H1 (cell line): ENCODE data around the gene MEMO1. TPM values are rescaled to one million over a fixed set of nuclear protein-coding genes. Genes with fewer than 3 reads are reported as not detected.

Experiments used
- CTCF ChIA-PET: fragments of 300-600 bp; sonication (Branson Sonifier 250); formaldehyde crosslinking; loops from one replicate; lab custom pipeline; 2021; ENCODE audit not compliant: partially characterized antibody; lab: Charles Lee
- POLR2A ChIA-PET: fragments of 300-600 bp; sonication (Branson Sonifier 250); formaldehyde crosslinking; loops from one replicate; lab custom pipeline; 2021; ENCODE audit warnings: inconsistent platforms; ENCODE audit not compliant: partially characterized antibody; lab: Charles Lee
- DNase-seq, 2 experiments: peaks; one replicate each; pipeline versions ENCODE4 v3.0.0 to v3.0.0-alpha.2; 2010 to 2022; ENCODE audit warnings: low spot score in 2 of 2, low read depth in 1 of 2, mixed read lengths in 1 of 2
- FAIRE-seq: peaks from 2 replicates; lab custom pipeline; 2011; peaks lifted over from hg19 to GRCh38; lab: Jason Lieb, UNC
- H2AFZ ChIP-seq: 2 replicates; pipeline ENCODE4 v1.8.1; 2012; ENCODE audit warnings: low read length, inconsistent platforms
- H2AK5ac ChIP-seq: 2 replicates; pipeline ENCODE4 v1.6.1; 2013; ENCODE audit warnings: low read depth, low read length
- H2BK120ac ChIP-seq: replicated peaks from 2 replicates; pipeline ENCODE3; 2013; ENCODE audit warnings: low read depth, low read length, inconsistent platforms
- H2BK12ac ChIP-seq: 2 replicates; pipeline ENCODE4 v1.6.1; 2013; ENCODE audit warnings: low read depth, low read length
- H2BK15ac ChIP-seq: 2 replicates; pipeline ENCODE4 v1.6.1; 2013; ENCODE audit warnings: low read length
- H2BK20ac ChIP-seq: 2 replicates; pipeline ENCODE4 v1.6.1; 2013; ENCODE audit warnings: low read length
- H2BK5ac ChIP-seq: 2 replicates; pipeline ENCODE4 v1.6.1; 2013; ENCODE audit warnings: low read depth, low read length
- H3K14ac ChIP-seq: 2 replicates; pipeline ENCODE4 v1.6.1; 2013; ENCODE audit warnings: inconsistent platforms; ENCODE audit not compliant: insufficient read length
- H3K18ac ChIP-seq: 2 replicates; pipeline ENCODE4 v1.6.1; 2013; ENCODE audit warnings: low read length; ENCODE audit errors: extremely low read depth
- H3K23ac ChIP-seq: 2 replicates; pipeline ENCODE4 v1.6.1; 2013; ENCODE audit warnings: inconsistent platforms; ENCODE audit not compliant: insufficient read length
- H3K23me2 ChIP-seq: 2 replicates; pipeline ENCODE4 v1.6.1; 2013; ENCODE audit warnings: low read depth, low read length
- H3K27ac ChIP-seq: 2 replicates; pipeline ENCODE4 v1.6.1; 2011; ENCODE audit warnings: low read depth, low read length, inconsistent platforms
- H3K27me3 ChIP-seq, 4 experiments: replicated peaks in 1 of 4; 1 replicate in 1 of 4; 2 replicates in 3 of 4; pipeline versions ENCODE4 v1.6.1 to v1.8.1; 2011 to 2013; ENCODE audit warnings: low read length in 3 of 4, mild to moderate bottlenecking in 3 of 4, inconsistent platforms in 2 of 4, mixed read lengths in 2 of 4, moderate library complexity in 1 of 4; ENCODE audit not compliant: control insufficient read depth in 3 of 4, insufficient read depth in 3 of 4; ENCODE audit errors: extremely low read depth in 1 of 4
- H3K36me3 ChIP-seq, 4 experiments: 2 replicates each; pipeline versions ENCODE4 v1.6.1 to v1.8.1; 2011 to 2013; ENCODE audit warnings: mild to moderate bottlenecking in 4 of 4, low read length in 3 of 4, moderate library complexity in 2 of 4, control low read depth in 1 of 4, inconsistent platforms in 1 of 4; ENCODE audit not compliant: insufficient read depth in 4 of 4, control insufficient read depth in 2 of 4
- H3K4ac ChIP-seq: replicated peaks from 2 replicates; pipeline ENCODE3; 2013; ENCODE audit warnings: low read length, low read depth, mixed read lengths, inconsistent platforms; ENCODE audit not compliant: insufficient read length
- H3K4me1 ChIP-seq, 4 experiments: replicated peaks in 1 of 4; 1 replicate in 1 of 4; 2 replicates in 3 of 4; pipeline versions ENCODE4 v1.6.1 to v1.8.1; 2011 to 2013; ENCODE audit warnings: low read length in 3 of 4, inconsistent platforms in 2 of 4, mixed read lengths in 1 of 4; ENCODE audit not compliant: insufficient read depth in 4 of 4, control insufficient read depth in 3 of 4
- H3K4me2 ChIP-seq, 2 experiments: 2 replicates each; pipeline versions ENCODE4 v1.6.1 to v1.8.1; 2011 to 2013; ENCODE audit warnings: low read depth in 2 of 2, low read length in 2 of 2, control low read depth in 1 of 2, inconsistent platforms in 1 of 2, mild to moderate bottlenecking in 1 of 2; ENCODE audit not compliant: insufficient read depth in 1 of 2
- H3K4me3 ChIP-seq, 4 experiments: fragments of 200-600, 300-600 bp in 1 of 4; sonication (generic), shearing (Covaris generic), sonication (Bioruptor Twin) in 1 of 4; 2 replicates each; pipeline versions ENCODE4 v1.5.1 to v1.8.1; 2011 to 2016; ENCODE audit warnings: low read length in 4 of 4, low read depth in 3 of 4, control low read depth in 2 of 4, inconsistent platforms in 2 of 4, mild to moderate bottlenecking in 2 of 4, mixed read lengths in 1 of 4, moderate library complexity in 1 of 4; ENCODE audit not compliant: insufficient read depth in 2 of 4; ENCODE audit errors: extremely low read depth in 1 of 4
- H3K56ac ChIP-seq: replicated peaks from 2 replicates; pipeline ENCODE3; 2013; ENCODE audit warnings: low read depth, mild to moderate bottlenecking, mixed read lengths, low read length, inconsistent platforms; ENCODE audit not compliant: insufficient read length
- H3K79me1 ChIP-seq: 2 replicates; pipeline ENCODE4 v1.6.1; 2013; ENCODE audit warnings: low read depth, low read length, control low read depth
- H3K79me2 ChIP-seq, 2 experiments: 2 replicates each; pipeline versions ENCODE4 v1.6.1 to v1.8.1; 2012 to 2013; ENCODE audit warnings: low read length in 2 of 2, mild to moderate bottlenecking in 2 of 2, inconsistent platforms in 1 of 2; ENCODE audit not compliant: insufficient read depth in 2 of 2, control insufficient read depth in 1 of 2
- H3K9ac ChIP-seq, 4 experiments: replicated peaks in 1 of 4; 1 replicate in 1 of 4; 2 replicates in 3 of 4; pipeline versions ENCODE4 v1.6.1 to v1.8.1; 2011 to 2013; ENCODE audit warnings: low read depth in 3 of 4, low read length in 3 of 4, control low read depth in 2 of 4, mild to moderate bottlenecking in 2 of 4, moderate library complexity in 2 of 4, inconsistent platforms in 1 of 4; ENCODE audit errors: extremely low read depth in 1 of 4
- H3K9me3 ChIP-seq, 2 experiments: 2 replicates each; pipeline versions ENCODE4 v1.6.1 to v1.8.1; 2012 to 2013; ENCODE audit warnings: mild to moderate bottlenecking in 2 of 2, moderate library complexity in 2 of 2, control low read depth in 1 of 2, inconsistent platforms in 1 of 2, low read depth in 1 of 2, low read length in 1 of 2, mixed read lengths in 1 of 2; ENCODE audit not compliant: insufficient read depth in 2 of 2
- H4K20me1 ChIP-seq, 2 experiments: replicated peaks in 1 of 2; 2 replicates each; pipeline versions ENCODE3 to v1.8.1; 2011 to 2013; ENCODE audit warnings: inconsistent platforms in 2 of 2, low read length in 2 of 2, mild to moderate bottlenecking in 1 of 2; ENCODE audit not compliant: insufficient read depth in 2 of 2, control insufficient read depth in 1 of 2
- H4K5ac ChIP-seq: 2 replicates; pipeline ENCODE4 v1.6.1; 2013; ENCODE audit warnings: low read length, low read depth, mixed read lengths, inconsistent platforms; ENCODE audit not compliant: insufficient read length
- H4K8ac ChIP-seq: 2 replicates; pipeline ENCODE4 v1.8.0; 2013; ENCODE audit warnings: mild to moderate bottlenecking, moderate library complexity, low read length, inconsistent platforms; ENCODE audit not compliant: insufficient read depth; ENCODE audit errors: extremely low read depth
- H4K91ac ChIP-seq: replicated peaks from 2 replicates; pipeline ENCODE3; 2013; ENCODE audit warnings: low read length, mixed read lengths, inconsistent platforms; ENCODE audit not compliant: insufficient read length
- ASH2L ChIP-seq: fragments of 200-600, 300-600 bp; sonication (generic); IDR thresholded peaks from one replicate; pipeline ENCODE4 v1.7.1; 2017; ENCODE audit warnings: low read length
- BCL11A ChIP-seq, 2 experiments: IDR thresholded peaks; one replicate each; pipeline ENCODE4 v1.6.1; 2011; ENCODE audit warnings: low read depth in 2 of 2, low read length in 2 of 2, mild to moderate bottlenecking in 2 of 2
- CHD1 ChIP-seq: IDR thresholded peaks from 2 replicates; pipeline ENCODE4 v1.6.1; 2012; ENCODE audit warnings: low read depth, low read length, improper control_type of control experiment
- CTBP2 ChIP-seq: IDR thresholded peaks from 2 replicates; pipeline ENCODE4 v1.7.0; 2011; ENCODE audit warnings: borderline replicate concordance, mild to moderate bottlenecking, moderate library complexity, mixed read lengths, low read length; ENCODE audit not compliant: insufficient read depth, insufficient read length
- CTCF ChIP-seq, 3 experiments: IDR thresholded peaks; 1 replicate in 2 of 3; 2 replicates in 1 of 3; pipeline versions ENCODE4 v1.5.1 to v1.6.1; 2011; ENCODE audit warnings: low read length in 3 of 3, mild to moderate bottlenecking in 3 of 3, inconsistent platforms in 2 of 3, low read depth in 1 of 3, moderate library complexity in 1 of 3; ENCODE audit not compliant: insufficient read depth in 1 of 3; ENCODE audit errors: control extremely low read depth in 1 of 3
- GABPA ChIP-seq: IDR thresholded peaks from 2 replicates; pipeline ENCODE4 v1.6.1; 2011; ENCODE audit warnings: mild to moderate bottlenecking, low read length, moderate library complexity, borderline replicate concordance; ENCODE audit not compliant: insufficient read depth
- KDM1A ChIP-seq: fragments of 200-600, 300-600 bp; sonication (generic); IDR thresholded peaks from 2 replicates; pipeline ENCODE4 v1.7.1; 2016; ENCODE audit warnings: mild to moderate bottlenecking, low read length, borderline replicate concordance
- MAX ChIP-seq: IDR thresholded peaks from 2 replicates; pipeline ENCODE4 v1.6.1; 2012; ENCODE audit warnings: inconsistent platforms
- POLR2A ChIP-seq, 2 experiments: IDR thresholded peaks; 1 replicate in 1 of 2; 2 replicates in 1 of 2; pipeline ENCODE4 v1.6.1; 2011; ENCODE audit warnings: low read depth in 2 of 2, low read length in 2 of 2, mild to moderate bottlenecking in 2 of 2; ENCODE audit errors: control extremely low read depth in 1 of 2
- RXRA ChIP-seq: IDR thresholded peaks from 2 replicates; pipeline ENCODE4 v1.6.1; 2011; ENCODE audit warnings: low read depth, mild to moderate bottlenecking, low read length, moderate library complexity; ENCODE audit not compliant: insufficient read depth
- SIX5 ChIP-seq: IDR thresholded peaks from 2 replicates; pipeline ENCODE4 v1.6.1; 2011; ENCODE audit warnings: mild to moderate bottlenecking, low read depth, low read length
- TAF7 ChIP-seq: optimal IDR thresholded peaks from 2 replicates; pipeline ENCODE3; 2011; ENCODE audit warnings: low read depth, mild to moderate bottlenecking, inconsistent platforms, low read length, moderate library complexity, borderline replicate concordance
- WGBS, 2 experiments: shearing (Covaris generic) in 1 of 2; methylation state at CpG; one replicate each; pipeline versions ENCODE4 v1.1.6 to v1.1.7; 2013 to 2015; ENCODE audit warnings: low lambda C conversion rate in 2 of 2, mixed read lengths in 2 of 2, inconsistent platforms in 1 of 2, low coverage in 1 of 2, missing lambda C conversion rate in 1 of 2; ENCODE audit not compliant: insufficient replicate concordance in 2 of 2, insufficient coverage in 1 of 2, insufficient read length in 1 of 2; ENCODE audit errors: extremely low coverage in 1 of 2, missing lambda C conversion rate in 1 of 2; 5-methylcytosine and 5-hydroxymethylcytosine counted together
- polyA plus RNA-seq, 7 experiments: library from polyadenylated mRNA; depleted of rRNA in 3 of 7; stranded (reverse) in 5 of 7; unstranded in 2 of 7; fragments of >200 nt in 5 of 7; fragments of 200-250 nt in 2 of 7; gene quantifications; 1 replicate in 5 of 7; 2 replicates in 1 of 7; 4 replicates in 1 of 7; pipeline versions ENCODE4 v1.2.1 to v1.2.3, GENCODE V29; 2011 to 2013; ENCODE audit warnings: missing spikeins in 2 of 7, mixed read lengths in 2 of 7
- total RNA-seq: library from RNA; stranded (reverse); fragmentation: NEBNext Ultra II Directional; extraction: Animal tissue kit (Norgen Biotek cat#: 25700); gene quantifications from 2 replicates; pipeline ENCODE4 v1.2.1, GENCODE V29; 2021

Gene MEMO1
- total and polyA plus RNA-seq, 2 of the 8 experiments (the other 6 are each of a cell fraction or from before 2014, with no cell fraction given) = 26.9 to 54.7 TPM

GRCh38 chr2:31920962-31921361 lies 89.8 kb downstream of the MEMO1 start:
- Histone ChIP-seq H2AK5ac (no peak overlapping the region), H2BK120ac (no peak overlapping the region), H3K18ac (no peak overlapping the region), H3K79me1 (no peaks in the 10 kb centered on the region), H4K5ac (no peak overlapping the region), H3K4me3 (no peak overlapping the region), H3K9me3 (no peaks in the 10 kb centered on the region), H3K23ac (no peak overlapping the region), H2AFZ (no peak overlapping the region), H3K27ac (no peak overlapping the region), H2BK5ac (no peak overlapping the region), H3K4me1 (no peaks in the 10 kb centered on the region), H3K79me2 (no peaks in the 10 kb centered on the region), H3K27me3 (no peaks in the 10 kb centered on the region), H2BK15ac (no peak overlapping the region), H3K23me2 (no peaks in the 10 kb centered on the region), H3K36me3 (no peaks in the 10 kb centered on the region), H3K4me2 (no peak overlapping the region), H2BK12ac (no peak overlapping the region), H3K14ac (no peak overlapping the region), H3K4ac (no peak overlapping the region), H3K9ac (no peak overlapping the region), H3K56ac (no peak overlapping the region), H4K8ac (no peak overlapping the region), H4K91ac (no peak overlapping the region), H4K20me1 (peaks cover 0 to 2% of the 10 kb centered on the region in 2 experiments), H2BK20ac (no peak overlapping the region)
- TF ChIP-seq ASH2L (no peak), BCL11A (IDR thresholded peaks at IDR 0.05; ENCODE audit: low read depth in 2 of 2, low read length in 2 of 2) (no peak), TAF7 (no peak), MAX (no peak), RXRA (no peak), GABPA (no peak), CTCF (IDR thresholded peaks at IDR 0.05; ENCODE audit: control extremely low read depth in 1 of 3, insufficient read depth in 1 of 3, low read depth in 1 of 3, low read length in 3 of 3) (no peak), CTBP2 (no peak), POLR2A (IDR thresholded peaks at IDR 0.05; ENCODE audit: control extremely low read depth in 1 of 2, low read depth in 2 of 2, low read length in 2 of 2) (no peak), SIX5 (no peak), CHD1 (no peak), KDM1A (no peak)
- POLR2A ChIA-PET = no interaction called here
- CTCF ChIA-PET = interaction anchor here (0.7 kb wide), 1 partner anchor 14 kb away, joined by 3 read pairs; no protein-coding TSS in a partner anchor
- DNase-seq = no peak
- 90% methylated on average over 1 of the region's 1 CpG; no CpG with 5 or more reads in 1 of the 2 experiments for WGBS, 2 experiments
- FAIRE-seq = no peak
